ENCODE data around the gene RAB20.
"Not testable (repeated sequence)": the region's sequence is repeated elsewhere in the genome, so short reads cannot be mapped to it uniquely, and the experiment has no call there.

Gene RAB20

GRCh38 chr13:110554227-110554836 is 7.2 kb downstream of the RAB20 start:
- no peak for DNase-seq

GRCh38 chr13:110553417-110553816 is 8.1 kb downstream of the RAB20 start:
- no peak for DNase-seq

- DNase-seq = no peak
Observed at GRCh38 chr13:110552767-110553166, 8.8 kb downstream of the RAB20 start.

DNA sequence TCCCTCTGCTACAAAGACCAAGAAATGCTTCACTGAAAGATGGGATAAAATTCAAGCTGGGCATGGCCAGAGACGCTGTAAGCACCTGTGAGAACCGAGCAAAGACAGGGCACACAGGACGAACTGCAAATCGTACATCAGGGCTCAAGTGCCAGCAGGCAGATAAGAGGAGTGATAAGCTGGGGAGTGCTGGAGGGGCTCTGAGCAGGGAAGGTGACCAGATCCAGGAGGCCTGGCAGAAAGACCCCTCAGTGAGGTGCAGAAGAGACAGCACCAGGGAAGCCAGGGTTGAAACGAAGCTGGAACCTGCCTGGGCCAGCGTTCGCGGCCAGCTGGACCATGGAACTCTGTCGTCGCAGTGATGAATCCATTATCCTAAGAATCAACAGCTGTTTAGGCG is 10.2 kb downstream of the RAB20 start:
- DNase-seq = no peak

GRCh38 chr13:110549795-110550160 is 11.7 kb downstream of the RAB20 start:
- no peak for DNase-seq

GRCh38 chr13:110548891-110549794 is 12.4 kb downstream of the RAB20 start:
- DNase-seq = no peak

GRCh38 chr13:110546926-110547325 is 14.6 kb downstream of the RAB20 start:
- no peak for DNase-seq

DNA sequence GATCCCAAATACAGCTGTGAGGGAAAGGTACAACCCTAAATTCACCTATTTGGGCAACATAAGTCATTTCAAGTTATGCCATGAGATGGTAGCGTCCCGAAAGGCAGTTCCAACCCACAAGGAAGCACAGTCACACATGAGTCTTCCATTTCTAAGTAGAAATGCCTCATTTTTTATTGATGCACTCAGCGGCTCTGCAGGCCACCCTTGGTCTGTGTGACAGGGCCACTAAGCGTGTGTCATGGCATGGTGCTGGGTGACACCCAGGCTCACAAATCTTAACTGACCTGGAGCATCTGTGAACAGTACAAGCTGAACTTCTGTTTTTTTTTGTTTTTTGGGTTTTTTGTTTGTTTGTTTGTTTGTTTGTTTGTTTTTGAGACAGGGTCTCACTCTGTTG is 15.1 kb downstream of the RAB20 start:
- DNase-seq = no peak

- no peak for DNase-seq
Observed at GRCh38 chr13:110542169-110542796, 19.2 kb downstream of the RAB20 start.

- DNase-seq = no peak
Observed at GRCh38 chr13:110541526-110541920, 20.0 kb downstream of the RAB20 start.

DNA sequence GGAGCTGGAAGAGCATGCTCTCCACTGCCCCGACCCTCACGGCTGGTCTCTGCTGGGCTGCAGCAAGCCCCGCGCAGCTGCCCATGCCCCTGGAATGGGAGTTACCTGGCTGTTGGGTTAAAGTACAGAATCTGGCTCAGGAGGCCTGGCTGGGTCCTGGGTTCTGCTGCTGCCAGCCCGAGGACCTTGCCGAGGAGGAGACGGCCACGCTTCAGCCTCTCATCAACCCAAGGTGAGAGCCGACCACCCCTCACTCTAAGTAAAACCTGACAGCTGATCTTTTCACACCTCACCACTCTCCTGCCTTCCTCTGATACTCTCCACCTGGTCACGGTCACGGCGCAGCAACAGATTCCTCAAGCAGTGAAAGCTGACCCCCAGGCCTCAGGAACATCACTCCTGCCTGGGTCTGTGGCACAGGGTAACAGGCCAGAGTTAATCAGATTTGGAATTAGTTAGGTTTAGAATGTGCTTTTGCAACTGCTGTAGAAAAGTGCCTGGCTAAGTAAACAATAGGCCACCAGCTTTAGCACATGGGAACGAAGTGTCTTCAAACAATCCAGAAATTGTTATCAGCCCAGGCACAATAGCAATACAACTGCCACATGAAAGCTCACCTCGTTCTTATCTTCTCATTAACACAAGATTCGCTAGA is 20.5 kb downstream of the RAB20 start:
- no peak for DNase-seq

- DNase-seq = no peak
Observed at GRCh38 chr13:110539894-110540293, 21.6 kb downstream of the RAB20 start.

GRCh38 chr13:110538632-110539031 is 22.9 kb downstream of the RAB20 start:
- DNase-seq = no peak

DNA sequence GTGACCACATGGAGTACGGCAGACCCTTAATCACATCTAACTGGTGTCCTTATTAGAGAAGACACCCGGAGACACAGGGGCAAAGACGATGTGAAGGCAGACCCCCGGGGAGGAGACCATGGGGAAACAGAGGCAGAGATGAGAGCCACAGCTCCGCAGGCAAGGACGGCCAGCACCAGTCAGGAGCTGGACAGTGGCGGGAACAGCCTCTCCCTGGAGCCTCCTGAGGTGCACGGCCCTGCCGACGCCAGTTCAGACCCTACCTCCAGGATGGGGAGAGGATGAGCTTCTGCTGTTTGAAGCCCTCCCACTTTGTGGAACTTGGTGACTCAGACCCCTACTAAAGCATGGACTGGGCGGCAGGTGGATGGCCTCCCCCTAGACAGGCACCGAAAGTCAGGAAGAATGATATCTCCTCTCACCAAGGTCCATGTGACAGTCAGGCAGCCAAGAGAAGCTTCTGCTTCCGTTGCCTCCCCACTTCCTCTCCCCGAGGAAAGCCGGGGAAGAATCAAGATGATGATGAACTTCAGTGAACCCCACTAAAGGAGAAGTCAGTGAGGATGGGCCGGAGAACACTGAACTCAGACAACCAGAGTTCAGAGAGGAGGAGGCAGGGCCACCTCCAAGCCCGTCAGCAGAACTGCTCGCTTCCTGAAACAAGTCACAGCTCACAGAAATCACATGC is 25.4 kb downstream of the RAB20 start:
- DNase-seq = no peak

GRCh38 chr13:110535526-110535925 is 26.0 kb downstream of the RAB20 start:
- DNase-seq = no peak

DNA sequence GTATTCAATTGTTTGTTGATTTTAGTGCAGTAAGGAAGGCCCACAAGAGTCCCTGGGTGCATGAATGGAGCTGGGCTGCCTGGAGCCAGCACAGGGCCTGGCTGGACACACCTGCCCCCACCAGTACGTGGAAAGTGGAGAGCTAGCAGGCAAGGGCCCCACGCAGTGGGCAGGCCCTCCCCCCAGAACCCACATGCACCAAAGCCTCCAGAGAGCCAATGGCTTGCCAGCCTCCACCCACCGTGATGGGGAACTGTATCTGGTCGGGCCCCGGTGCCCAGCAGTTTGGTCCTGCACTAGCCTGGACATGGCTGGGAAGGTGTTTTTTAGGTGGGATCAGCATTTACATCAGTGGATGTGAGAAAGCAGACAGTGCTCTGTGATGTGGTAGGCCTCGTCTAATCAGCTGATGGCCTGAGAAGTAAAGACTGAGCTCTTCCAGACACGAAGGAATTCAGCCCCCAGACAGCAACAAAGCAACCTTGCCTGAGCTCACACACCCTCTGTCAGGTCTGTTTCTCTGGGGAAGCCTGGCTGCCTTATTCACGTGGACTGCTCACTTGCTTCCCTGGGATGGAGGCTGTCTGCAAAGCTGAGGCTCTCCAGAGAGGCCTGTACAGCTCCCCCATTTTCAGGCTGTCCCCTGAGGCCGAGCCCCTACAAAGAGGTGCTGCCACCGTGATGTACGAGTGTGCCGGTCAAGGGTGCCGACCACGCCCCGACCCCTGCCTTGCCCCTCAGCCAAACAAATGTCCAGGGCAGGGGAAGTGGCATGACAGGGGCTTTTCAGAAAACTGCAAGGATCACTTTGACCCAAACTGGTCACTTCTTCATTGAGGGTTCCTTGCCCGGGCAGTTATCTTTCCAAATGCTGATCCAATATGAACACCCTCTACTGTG is 27.5 kb downstream of the RAB20 start:
- DNase-seq = no peak

DNA sequence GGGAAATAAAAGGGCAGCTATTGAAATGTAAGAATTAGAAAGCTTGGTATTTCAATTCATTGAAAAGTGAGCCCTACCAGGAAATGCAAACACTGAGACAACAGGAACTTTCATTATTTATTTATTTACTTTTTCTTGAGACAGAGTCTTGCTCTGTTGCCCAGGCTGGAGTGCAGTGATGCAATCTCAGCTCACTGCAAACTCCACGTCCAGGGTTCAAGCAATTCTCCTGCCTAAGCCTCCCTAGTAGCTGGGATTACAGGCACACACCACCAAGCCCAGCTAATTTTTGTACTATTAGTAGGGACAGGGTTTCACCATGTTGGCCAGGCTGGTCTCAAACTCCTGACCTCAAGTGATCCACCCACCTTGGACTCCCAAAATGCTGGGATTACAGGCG is 29.3 kb downstream of the RAB20 start:
- not testable (repeated sequence) for DNase-seq

DNA sequence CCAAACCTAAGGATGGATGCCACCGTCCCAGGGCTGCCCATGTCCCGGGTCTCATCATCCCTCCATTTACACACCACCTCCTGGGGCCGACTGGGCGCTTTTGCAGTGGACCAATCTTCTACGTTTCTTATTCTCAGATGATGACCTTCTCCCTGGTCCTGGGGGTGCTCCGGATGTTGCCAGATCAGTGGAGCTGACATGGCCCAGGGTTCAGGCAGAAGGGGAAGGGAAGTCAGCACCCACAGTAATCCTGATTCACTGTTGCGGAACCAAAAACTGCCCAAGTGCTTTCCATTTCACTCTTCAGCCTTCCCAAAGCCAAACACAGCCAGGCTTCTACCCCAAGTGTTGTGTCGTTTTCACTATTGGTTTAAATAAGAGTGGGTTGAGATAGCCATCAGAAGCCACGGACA is 29.8 kb downstream of the RAB20 start:
- no peak for DNase-seq

DNA sequence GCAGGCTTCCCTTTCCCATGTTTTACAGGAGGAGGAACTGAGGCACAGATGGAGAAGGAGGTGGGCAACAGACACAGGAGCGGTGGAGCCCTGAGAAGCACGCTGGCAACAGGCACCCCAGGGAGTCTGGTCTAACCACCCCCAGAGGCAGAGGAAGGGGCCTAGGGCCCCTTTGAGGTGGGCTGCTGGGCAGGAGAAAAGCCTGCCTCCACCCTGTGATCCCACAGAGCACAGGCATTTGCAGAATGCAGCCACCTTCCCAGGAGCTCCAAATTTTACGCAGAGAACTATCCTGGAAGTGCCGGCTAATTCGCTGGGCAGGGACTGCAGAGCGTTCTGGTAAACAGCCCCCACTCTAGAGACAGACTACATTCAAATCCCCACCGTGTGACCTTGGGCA is 30.4 kb downstream of the RAB20 start:
- no peak for DNase-seq

- no peak for DNase-seq
Observed at GRCh38 chr13:110529522-110530311, 31.8 kb downstream of the RAB20 start.

DNA sequence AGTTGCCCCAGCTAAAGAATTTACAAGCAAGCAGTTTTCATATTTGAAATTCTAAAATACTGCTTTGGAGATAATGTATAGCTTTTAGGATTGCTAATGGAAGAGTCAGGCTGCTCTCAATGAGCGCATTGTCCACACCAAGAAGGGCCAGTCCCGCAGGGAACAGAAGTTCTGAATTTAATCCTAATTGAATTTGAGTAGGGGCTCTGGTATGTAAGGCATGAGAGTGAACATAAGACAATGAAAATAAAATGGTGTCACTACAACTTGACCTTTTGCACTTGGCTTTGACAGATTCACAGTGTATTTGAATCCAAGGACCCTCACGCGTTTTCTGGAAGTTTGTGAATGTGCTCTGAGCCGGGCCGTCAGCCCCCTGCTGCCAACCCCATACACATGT is 32.6 kb downstream of the RAB20 start:
- no peak for DNase-seq
